ENCODE measurements around the gene SYNE1. TPM values are rescaled to one million over a fixed set of nuclear protein-coding genes. Genes with fewer than 3 reads are reported as not detected.

SYNE1 gene
- total RNA-seq, 1 experiment from 2014 or later: 3.0 TPM

- Histone ChIP-seq H2AFZ (ENCODE audit: low read length) (no peak overlapping the region), H3K79me1 (ENCODE audit: insufficient read depth, low read depth, low read length, poor library complexity, severe bottlenecking) (no peaks in the 10 kb centered on the region), H3K9ac (ENCODE audit: extremely low read depth, insufficient read length, low read length) (no peak overlapping the region), H3K23ac (ENCODE audit: insufficient read length, low read depth, low read length) (no peak overlapping the region), H3K27ac (ENCODE audit: insufficient read length, low read depth, low read length) (no peak overlapping the region), H2BK5ac (ENCODE audit: insufficient read length, low read length) (no peak overlapping the region), H4K8ac (replicated peaks; ENCODE audit: insufficient read length, low read depth, low read length) (no peak overlapping the region), H4K5ac (ENCODE audit: insufficient read length, low read depth, low read length) (no peak overlapping the region), H3K9me3 (ENCODE audit: control insufficient read depth, low read depth, low read length) (no peaks in the 10 kb centered on the region), H3K4ac (ENCODE audit: low read depth, low read length) (no peak overlapping the region), H3K4me1 (ENCODE audit: insufficient read depth, low read length) (no peaks in the 10 kb centered on the region; the same call in 1 of the 2 replicates), H4K91ac (ENCODE audit: insufficient read length, low read depth, low read length) (no peak overlapping the region), H2BK120ac (ENCODE audit: low read depth, low read length, poor library complexity, severe bottlenecking) (no peak overlapping the region), H3K18ac (ENCODE audit: insufficient read length, low read depth, low read length) (no peak overlapping the region), H4K20me1 (ENCODE audit: control insufficient read depth, insufficient read depth, insufficient read length) (no peaks in the 10 kb centered on the region), H3K4me2 (ENCODE audit: insufficient read depth, insufficient read length, low read length) (no peak overlapping the region), H2BK20ac (ENCODE audit: low read depth, low read length, poor library complexity, severe bottlenecking) (no peak overlapping the region), H3T11ph (ENCODE audit: low read length) (no peak overlapping the region), H3K56ac (ENCODE audit: insufficient read length, low read depth, low read length) (no peak overlapping the region), H3K27me3 (ENCODE audit: insufficient read depth, low read length) (no peaks in the 10 kb centered on the region), H3K79me2 (ENCODE audit: insufficient read depth, low read length) (no peaks in the 10 kb centered on the region), H2BK12ac (ENCODE audit: insufficient read length, low read depth, low read length) (no peak overlapping the region), H2AK5ac (ENCODE audit: insufficient read length, low read length) (no peak overlapping the region), H3K23me2 (ENCODE audit: insufficient read length, low read depth, low read length, poor library complexity, severe bottlenecking) (no peaks in the 10 kb centered on the region), H2BK15ac (ENCODE audit: low read depth, low read length) (no peak overlapping the region), H3K14ac (ENCODE audit: insufficient read depth, low read length) (no peak overlapping the region; the same call in 1 of the 2 replicates)
- no CpG with 5 or more reads among the region's 2 CpGs for WGBS (ENCODE audit: extremely low coverage, insufficient read length, low lambda C conversion rate)
- no peaks in the 10 kb centered on the region for H3K27me3 Mint-ChIP-seq (ENCODE audit: low read depth)
- no peak for TF ChIP-seq CTCF (conservative IDR thresholded peaks at IDR 0.05)
- no peaks in the 10 kb centered on the region; a peak in 1 of 5 replicates for H3K9me3 Mint-ChIP-seq
- peak overlapping the region in 1 of 3 experiments; percentile 60; a peak in 2 of 7 replicates for H3K27ac Mint-ChIP-seq
- H3K4me3 Mint-ChIP-seq: no peak overlapping the region
- H3K4me1 Mint-ChIP-seq: peaks cover 5 to 9% of the 10 kb centered on the region in 2 experiments
- no peaks in the 10 kb centered on the region for H3K36me3 Mint-ChIP-seq (ENCODE audit: insufficient read depth in 1 of 3, low read depth in 3 of 3)
- DNase-seq: no peak
These were observed 234.4 kb downstream of the SYNE1 start for GRCh38 chr6:152402791-152403190.
